GM12878 (cell line): ENCODE results near the gene RESP18. TPM values are rescaled to one million over a fixed set of nuclear protein-coding genes. Genes with fewer than 3 reads are reported as not detected.

Experiments
- ATAC-seq: fragments of 200-7000 bp; cut with Tn5 transposase; 3 replicates; pipeline ENCODE4 v1.9.1; 2020; ENCODE audit warnings: mild to moderate bottlenecking, moderate library complexity
- BruUV-seq: library from RNA; stranded (reverse); fragments of 400-500 nt; replicated peaks from 2 replicates; lab custom pipeline; 2021; lab: Mats Ljungman, UMichigan
- CTCF ChIA-PET: fragments of 300-600 bp; sonication (Branson Sonifier 250); formaldehyde crosslinking; extraction: SDS; loops from one replicate; lab custom pipeline; 2021; ENCODE audit warnings: inconsistent platforms; lab: Yijun Ruan, JAX
- POLR2A ChIA-PET: fragments of 350-600 bp; formaldehyde crosslinking; extraction: SDS; loops from one replicate; lab custom pipeline; 2021; ENCODE audit warnings: inconsistent platforms; lab: Charles Lee
- RAD21 ChIA-PET: fragments of 300-600 bp; sonication (Branson Sonifier 250); formaldehyde crosslinking; loops from one replicate; lab custom pipeline; 2023; ENCODE audit warnings: antibody characterized with exemption; ENCODE audit not compliant: unreplicated experiment; lab: Charles Lee
- SMC1A ChIA-PET: fragments of 300-600 bp; sonication (Branson Sonifier 250); formaldehyde crosslinking; loops from one replicate; lab custom pipeline; 2023; ENCODE audit not compliant: unreplicated experiment, uncharacterized antibody; lab: Charles Lee
- DNase-seq: peaks from one replicate; pipeline ENCODE4 v3.0.0-alpha.2; 2011; ENCODE audit warnings: low read depth, low spot score
- FAIRE-seq: peaks from 3 replicates; lab custom pipeline; 2011; peaks lifted over from hg19 to GRCh38; lab: Jason Lieb, UNC
- H2AFZ ChIP-seq: 2 replicates; pipeline ENCODE4 v1.6.0; 2011; ENCODE audit warnings: low read depth, low read length, control low read depth; ENCODE audit not compliant: control insufficient read depth
- H3K27ac ChIP-seq: 2 replicates; pipeline ENCODE4 v1.5.1; 2011; ENCODE audit warnings: control low read depth; ENCODE audit not compliant: control insufficient read depth, insufficient read depth
- H3K27me3 ChIP-seq, 2 experiments: replicated peaks in 1 of 2; 2 replicates each; pipeline versions ENCODE4 v1.6.0 to v1.6.1; 2011; ENCODE audit warnings: low read length in 1 of 2; ENCODE audit not compliant: control insufficient read depth in 2 of 2, insufficient read depth in 2 of 2
- H3K36me3 ChIP-seq, 2 experiments: 2 replicates each; pipeline ENCODE4 v1.5.1; 2011; ENCODE audit warnings: low read length in 1 of 2; ENCODE audit not compliant: control insufficient read depth in 2 of 2, insufficient read depth in 2 of 2
- H3K4me1 ChIP-seq: 2 replicates; pipeline ENCODE4 v1.6.1; 2011; ENCODE audit warnings: mild to moderate bottlenecking, low read length, moderate library complexity, mixed read lengths; ENCODE audit not compliant: control insufficient read depth, insufficient read depth
- H3K4me2 ChIP-seq: 2 replicates; pipeline ENCODE4 v1.6.0; 2011; ENCODE audit warnings: control low read depth; ENCODE audit not compliant: control insufficient read depth, insufficient read depth
- H3K4me3 ChIP-seq: fragments of 200-600 bp; sonication (generic); 2 replicates; pipeline ENCODE4 v1.5.1; 2016
- H3K79me2 ChIP-seq: 2 replicates; pipeline ENCODE4 v1.6.0; 2011; ENCODE audit warnings: low read length; ENCODE audit not compliant: control insufficient read depth, insufficient read depth
- H3K9ac ChIP-seq: 2 replicates; pipeline ENCODE4 v1.8.0; 2011; ENCODE audit warnings: low read length, control low read depth, mixed read lengths; ENCODE audit not compliant: control insufficient read depth, insufficient read depth
- H3K9me3 ChIP-seq: replicated peaks from 3 replicates; pipeline ENCODE4 v1.5.1; 2011; ENCODE audit warnings: mild to moderate bottlenecking, low read length; ENCODE audit not compliant: control insufficient read depth, insufficient read depth
- H4K20me1 ChIP-seq: 2 replicates; pipeline ENCODE4 v1.6.0; 2011; ENCODE audit not compliant: control insufficient read depth, insufficient read depth
- CBX3 ChIP-seq: fragments of 200-600 bp; sonication (generic); IDR thresholded peaks from 2 replicates; pipeline ENCODE4 v1.6.1; 2016; ENCODE audit warnings: low read depth, borderline replicate concordance
- MTA3 ChIP-seq: IDR thresholded peaks from 2 replicates; pipeline ENCODE4 v1.6.1; 2012; ENCODE audit warnings: low read length, inconsistent platforms, borderline replicate concordance
- NKRF ChIP-seq: fragments of 450-650 bp; conservative IDR thresholded peaks from 2 replicates; pipeline ENCODE4 v1.6.1; 2017; ENCODE audit warnings: mild to moderate bottlenecking, moderate library complexity
- PKNOX1 ChIP-seq: fragments of 450-650 bp; IDR thresholded peaks from 2 replicates; pipeline ENCODE4 v1.6.1; 2016; ENCODE audit warnings: mild to moderate bottlenecking
- ZNF274 ChIP-seq: IDR thresholded peaks from one replicate; pipeline ENCODE4 v1.8.0; 2011; ENCODE audit not compliant: insufficient read length, insufficient read depth
- WGBS: methylation state at CpG from one replicate; pipeline ENCODE4 v1.1.6; 2016; ENCODE audit warnings: low lambda C conversion rate; ENCODE audit not compliant: insufficient replicate concordance, insufficient coverage; ENCODE audit errors: missing lambda C conversion rate; 5-methylcytosine and 5-hydroxymethylcytosine counted together
- in situ Hi-C: fragments of 300-500 bp; cut with MboI; formaldehyde crosslinking; loops from 9 replicates; pipeline ENCODE4 v1.14.3; 2018; ENCODE audit warnings: mixed read lengths
- intact Hi-C: fragments of 100-400 bp; cut with micrococcal nuclease; formaldehyde crosslinking; loops from one replicate; pipeline ENCODE4 v1.14.2; 2022; ENCODE audit not compliant: unreplicated experiment
- polyA plus RNA-seq, 11 experiments: library from polyadenylated mRNA; depleted of rRNA in 4 of 11; unstranded in 6 of 11; stranded (reverse) in 5 of 11; fragments of >200 nt; fragmentation: Nextera tagmentation in 4 of 11; fragmentation: Illumina TruSeq in 1 of 11; extraction: Ambion mirVana in 4 of 11; extraction: Trizol in 1 of 11; gene quantifications; 1 replicate in 1 of 11; 2 replicates in 10 of 11; pipeline versions ENCODE4 v1.2.1 to v1.2.3, GENCODE V29; 2011 to 2016; ENCODE audit warnings: inconsistent platforms in 2 of 11, missing spikeins in 2 of 11, low read depth in 1 of 11
- total RNA-seq, 4 experiments: library from RNA; depleted of rRNA in 3 of 4; stranded (reverse); fragments of >200 nt in 3 of 4; fragmentation: Illumina TruSeq in 1 of 4; extraction: Trizol in 1 of 4; gene quantifications; 2 replicates each; pipeline versions ENCODE4 v1.2.1 to v1.2.3, GENCODE V29; 2013 to 2021

RESP18 gene
- total and polyA plus RNA-seq, 10 of the 15 experiments (the other 5 are each of a cell fraction or from before 2014, with no cell fraction given), result not detected

- ChIA-PET SMC1A (no interaction called here), CTCF (interaction anchor here (1.4 to 3.7 kb wide), 4 partner anchors 8 to 222 kb away, joined by 4 to 18 read pairs (median 7); no protein-coding TSS in a partner anchor), RAD21 (no interaction called here), POLR2A (no interaction called here)
- H3K9ac ChIP-seq, result no peak overlapping the region
- no peak overlapping the region for H3K27ac ChIP-seq
- H3K27me3 ChIP-seq, result peaks cover 0 to 2% of the 10 kb centered on the region in 2 experiments; a peak in 2 of 4 replicates
- WGBS, result 28% methylated on average over 4 of the region's 4 CpGs
- no peaks in the 10 kb centered on the region for H3K36me3 ChIP-seq
- TF ChIP-seq PKNOX1 (no peak), NKRF (no peak), MTA3 (no peak), CBX3 (no peak), ZNF274 (no peak)
- H3K4me3 ChIP-seq, result no peak overlapping the region
- FAIRE-seq, result no peak
- no peak for ATAC-seq
- no peak overlapping the region for H2AFZ ChIP-seq
- no peaks in the 10 kb centered on the region for H3K9me3 ChIP-seq
- no peaks in the 10 kb centered on the region for H3K79me2 ChIP-seq
- intact Hi-C loops (no loop called here), in situ Hi-C loops (no loop called here)
- no peaks in the 10 kb centered on the region for H4K20me1 ChIP-seq
- no TSS peak for BruUV-seq
- DNase-seq, result no peak
- no peak overlapping the region for H3K4me2 ChIP-seq
- H3K4me1 ChIP-seq, result no peaks in the 10 kb centered on the region
These were observed 22.0 kb upstream of the RESP18 start for GRCh38 chr2:219354582-219354981.
